GM12801 (cell line): Measurements from ENCODE around the gene DSE.

Experiments used
- CTCF ChIP-seq: IDR thresholded peaks from one replicate; pipeline ENCODE4 v1.5.1; 2011; ENCODE audit warnings: control low read depth; ENCODE audit not compliant: insufficient read length; ENCODE audit errors: extremely low read depth

The DSE gene

GRCh38 chr6:116392132-116393013 lies 21.6 kb downstream of the DSE start:
- TF ChIP-seq CTCF, result no peak

DNA sequence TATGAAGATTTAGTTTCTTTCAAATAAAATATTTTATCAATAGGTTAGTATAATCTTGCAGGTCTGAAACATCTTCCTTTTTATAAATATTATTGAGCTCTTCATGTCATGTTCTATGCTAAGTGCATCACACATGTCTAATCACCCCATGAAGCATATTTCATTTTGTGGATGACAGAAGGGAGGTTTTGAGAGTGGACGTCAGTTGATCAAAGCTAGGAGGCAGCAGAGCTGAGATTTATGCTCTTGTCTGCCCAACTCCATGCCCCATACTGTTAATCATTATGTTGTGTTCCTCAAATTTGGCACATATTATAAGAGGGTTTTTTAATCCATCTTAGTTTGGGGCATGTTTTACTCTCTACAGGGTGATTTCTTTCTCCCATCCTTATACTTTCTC lies 22.7 kb downstream of the DSE start:
- no peak for TF ChIP-seq CTCF

DNA sequence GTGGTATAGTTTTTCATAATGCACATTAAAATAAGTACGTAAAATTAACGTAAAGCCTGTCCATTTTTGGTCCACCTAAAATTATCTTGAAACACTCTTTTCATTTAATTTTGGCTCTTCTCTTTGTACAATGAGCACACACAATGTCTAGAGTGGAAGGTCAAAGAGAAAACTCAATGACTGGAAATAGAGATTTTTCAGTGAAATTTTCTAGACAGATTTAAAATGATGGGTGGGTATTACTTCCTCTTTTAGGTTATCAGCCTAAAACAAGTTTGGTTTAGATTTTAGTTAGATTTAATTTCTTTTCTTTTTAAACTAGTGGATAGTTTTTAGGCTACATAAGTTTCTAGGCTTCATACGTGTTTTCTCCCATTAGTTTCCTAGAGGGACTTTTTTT lies 24.9 kb downstream of the DSE start:
- TF ChIP-seq CTCF, result no peak

GRCh38 chr6:116396441-116396840 lies 25.7 kb downstream of the DSE start:
- TF ChIP-seq CTCF, result no peak

- no peak for TF ChIP-seq CTCF
These were observed 27.2 kb downstream of the DSE start for GRCh38 chr6:116397914-116398313.

GRCh38 chr6:116398316-116399010 lies 27.7 kb downstream of the DSE start:
- TF ChIP-seq CTCF, result no peak

DNA sequence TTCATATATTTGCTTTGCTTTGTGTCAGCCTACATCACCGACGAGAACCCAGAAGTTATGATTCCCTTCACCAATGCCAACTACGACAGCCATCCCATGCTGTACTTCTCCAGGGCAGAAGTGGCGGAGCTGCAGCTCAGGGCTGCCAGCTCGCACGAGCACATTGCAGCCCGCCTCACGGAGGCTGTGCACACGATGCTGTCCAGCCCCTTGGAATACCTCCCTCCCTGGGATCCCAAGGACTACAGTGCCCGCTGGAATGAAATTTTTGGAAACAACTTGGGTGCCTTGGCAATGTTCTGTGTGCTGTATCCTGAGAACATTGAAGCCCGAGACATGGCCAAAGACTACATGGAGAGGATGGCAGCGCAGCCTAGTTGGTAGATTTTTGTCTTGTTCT lies 28.5 kb downstream of the DSE start:
- TF ChIP-seq CTCF, result no peak
